ENCODE results near the gene LMCD1.

Gene LMCD1

DNA sequence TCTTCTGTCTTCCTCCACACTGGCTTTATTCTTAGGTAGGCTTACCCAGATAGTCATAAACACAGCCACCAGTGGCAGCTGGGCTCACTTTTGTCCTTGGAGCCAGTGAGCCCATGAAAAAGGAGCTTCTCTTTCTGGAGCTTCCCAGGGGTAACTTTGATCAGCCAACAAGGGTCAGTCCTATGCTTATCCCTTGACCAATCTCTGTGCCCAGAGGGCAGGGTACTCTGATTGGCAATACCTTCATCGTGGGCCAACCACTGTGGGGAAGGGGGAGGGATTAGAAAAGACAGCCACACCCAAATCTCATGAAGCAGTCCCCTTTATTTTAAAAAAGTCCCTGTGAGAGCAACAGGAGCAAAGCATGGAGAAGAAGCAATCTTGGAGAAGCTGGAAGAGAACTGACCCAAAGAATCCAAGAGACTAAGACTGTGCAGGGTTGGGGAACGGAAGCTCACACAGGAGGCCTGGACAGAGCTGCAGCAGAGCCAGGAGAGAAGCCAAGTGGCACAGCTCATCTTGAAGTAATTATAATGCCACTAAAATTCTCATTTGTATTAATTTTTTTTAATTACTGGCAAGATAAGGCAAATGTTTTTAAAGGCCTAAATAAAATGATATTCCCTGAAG lies 72.5 kb downstream of the LMCD1 start:
- Mint-ChIP-seq H3K4me3 (no peak overlapping the region), H3K27ac (peak overlapping the region in 2 of 3 experiments; percentile 28 to 74), H3K9me3 (no peaks in the 10 kb centered on the region), H3K4me1 (peaks cover 33% of the 10 kb centered on the region), H3K27me3 (ENCODE audit: low read depth) (no peaks in the 10 kb centered on the region), H3K36me3 (ENCODE audit: low read depth) (peaks cover 30% of the 10 kb centered on the region)
- TF ChIP-seq, protein P1, sequence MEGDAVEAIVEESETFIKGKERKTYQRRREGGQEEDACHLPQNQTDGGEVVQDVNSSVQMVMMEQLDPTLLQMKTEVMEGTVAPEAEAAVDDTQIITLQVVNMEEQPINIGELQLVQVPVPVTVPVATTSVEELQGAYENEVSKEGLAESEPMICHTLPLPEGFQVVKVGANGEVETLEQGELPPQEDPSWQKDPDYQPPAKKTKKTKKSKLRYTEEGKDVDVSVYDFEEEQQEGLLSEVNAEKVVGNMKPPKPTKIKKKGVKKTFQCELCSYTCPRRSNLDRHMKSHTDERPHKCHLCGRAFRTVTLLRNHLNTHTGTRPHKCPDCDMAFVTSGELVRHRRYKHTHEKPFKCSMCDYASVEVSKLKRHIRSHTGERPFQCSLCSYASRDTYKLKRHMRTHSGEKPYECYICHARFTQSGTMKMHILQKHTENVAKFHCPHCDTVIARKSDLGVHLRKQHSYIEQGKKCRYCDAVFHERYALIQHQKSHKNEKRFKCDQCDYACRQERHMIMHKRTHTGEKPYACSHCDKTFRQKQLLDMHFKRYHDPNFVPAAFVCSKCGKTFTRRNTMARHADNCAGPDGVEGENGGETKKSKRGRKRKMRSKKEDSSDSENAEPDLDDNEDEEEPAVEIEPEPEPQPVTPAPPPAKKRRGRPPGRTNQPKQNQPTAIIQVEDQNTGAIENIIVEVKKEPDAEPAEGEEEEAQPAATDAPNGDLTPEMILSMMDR (IDR thresholded peaks at IDR 0.05; ENCODE audit: unreplicated experiment in 3 of 3) = no peak

DNA sequence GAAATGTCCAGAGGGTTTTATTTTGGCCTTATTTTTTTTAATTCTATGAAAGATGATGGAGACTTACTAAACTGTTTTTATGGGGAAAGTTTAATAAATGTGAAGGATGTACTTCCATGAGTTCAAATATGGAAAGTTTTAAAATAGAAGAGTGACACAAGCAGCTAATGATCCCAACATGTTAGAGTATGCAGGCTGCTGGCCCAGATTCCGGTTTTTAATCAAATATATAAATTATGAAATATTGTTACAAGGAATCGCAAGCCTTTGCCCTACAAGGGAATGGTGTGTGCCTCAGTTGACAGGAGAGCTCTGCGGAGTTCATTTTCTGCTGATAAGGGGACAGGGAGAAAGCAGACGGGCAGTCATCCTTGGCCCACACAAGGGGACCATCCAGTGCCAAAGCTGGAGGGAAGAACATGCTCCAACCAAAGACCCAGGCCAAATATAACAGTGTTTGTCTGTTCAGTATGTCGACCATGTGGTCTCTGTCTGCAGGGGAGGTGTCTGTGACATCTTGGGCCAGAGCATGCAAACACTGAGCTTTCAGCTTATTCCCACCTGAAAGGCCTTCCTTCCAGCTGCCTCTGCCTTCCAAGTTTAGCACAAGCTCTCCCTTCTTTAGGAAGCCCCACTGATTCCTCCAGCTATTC lies 73.2 kb downstream of the LMCD1 start:
- H3K36me3 Mint-ChIP-seq (ENCODE audit: low read depth) = peaks cover 23% of the 10 kb centered on the region
- H3K4me3 Mint-ChIP-seq = no peak overlapping the region
- no peaks in the 10 kb centered on the region for H3K27me3 Mint-ChIP-seq (ENCODE audit: low read depth)
- TF ChIP-seq, protein P1 (IDR thresholded peaks at IDR 0.05; ENCODE audit: unreplicated experiment in 3 of 3) = no peak
- H3K9me3 Mint-ChIP-seq = no peaks in the 10 kb centered on the region
- peak overlapping the region in 2 of 3 experiments; percentile 28 to 84 for H3K27ac Mint-ChIP-seq
- peaks cover 38% of the 10 kb centered on the region for H3K4me1 Mint-ChIP-seq

DNA sequence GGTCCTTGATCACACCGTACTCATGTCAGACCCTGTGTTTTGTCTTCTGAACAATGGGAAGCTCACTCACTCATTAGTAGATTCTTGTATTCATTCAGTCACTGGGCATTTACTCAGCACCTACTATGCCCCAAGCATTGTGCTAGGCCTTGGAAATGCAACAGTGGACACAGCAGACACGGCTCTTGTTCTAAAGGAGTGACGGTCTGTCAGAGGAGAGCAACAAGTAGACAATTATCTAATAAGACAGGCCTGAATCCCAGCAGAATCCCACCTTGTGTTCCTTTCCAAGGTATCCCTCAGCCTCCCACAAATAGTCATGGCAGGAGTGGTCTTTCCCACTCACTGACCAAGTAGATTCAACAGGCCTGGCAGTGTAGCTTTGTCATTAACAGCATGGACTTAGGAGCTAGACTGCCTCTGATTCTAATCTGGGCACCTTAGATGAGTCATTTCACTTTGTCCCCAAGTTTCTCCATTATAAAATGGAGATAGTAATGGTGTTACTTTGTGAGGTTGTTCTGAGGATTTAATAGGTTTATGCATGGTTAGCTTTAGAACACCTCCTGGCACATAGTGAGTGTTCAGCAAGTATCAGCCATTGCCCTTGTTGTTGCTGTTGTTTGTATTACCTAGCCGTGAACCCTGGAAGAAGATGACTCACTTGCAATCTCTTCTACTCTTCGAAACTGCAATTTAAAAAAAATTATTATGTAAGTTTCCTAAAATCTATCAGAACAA lies 73.9 kb downstream of the LMCD1 start:
- Mint-ChIP-seq H3K36me3 (ENCODE audit: low read depth) (peaks cover 16% of the 10 kb centered on the region), H3K9me3 (no peaks in the 10 kb centered on the region), H3K4me1 (peaks cover 41% of the 10 kb centered on the region), H3K27ac (peak overlapping the region in 2 of 3 experiments; percentile 28 to 84), H3K27me3 (ENCODE audit: low read depth) (no peaks in the 10 kb centered on the region), H3K4me3 (no peak overlapping the region)
- TF ChIP-seq, protein P1 (IDR thresholded peaks at IDR 0.05; ENCODE audit: unreplicated experiment in 3 of 3) = no peak

DNA sequence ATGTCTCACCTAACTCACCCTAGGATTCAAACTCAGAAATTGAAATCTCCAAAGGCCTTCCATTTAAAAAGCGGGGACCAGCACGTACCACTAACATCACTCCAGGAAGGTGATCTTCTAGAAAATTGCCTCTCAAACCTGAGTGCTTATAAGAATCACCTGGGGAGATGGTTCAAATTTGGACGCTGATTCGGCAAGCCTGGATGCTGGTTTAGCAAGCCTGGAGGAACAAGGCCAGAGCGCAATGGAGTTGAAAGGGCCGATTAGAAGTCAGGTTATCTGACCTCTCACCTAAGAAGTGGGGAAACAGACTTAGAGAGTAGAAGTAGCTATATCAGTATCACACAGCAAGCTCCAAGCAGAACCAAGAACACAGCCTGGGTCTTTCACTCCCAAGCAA lies 74.8 kb downstream of the LMCD1 start:
- H3K9me3 Mint-ChIP-seq = no peaks in the 10 kb centered on the region
- H3K36me3 Mint-ChIP-seq (ENCODE audit: low read depth) = peaks cover 7% of the 10 kb centered on the region
- H3K4me1 Mint-ChIP-seq = peaks cover 41% of the 10 kb centered on the region
- peaks cover 4% of the 10 kb centered on the region for H3K27me3 Mint-ChIP-seq (ENCODE audit: low read depth)
- TF ChIP-seq, protein P1 (IDR thresholded peaks at IDR 0.05; ENCODE audit: unreplicated experiment in 3 of 3) = no peak
- no peak overlapping the region for H3K4me3 Mint-ChIP-seq
- peak overlapping the region in 2 of 3 experiments; percentile 28 to 48 for H3K27ac Mint-ChIP-seq

DNA sequence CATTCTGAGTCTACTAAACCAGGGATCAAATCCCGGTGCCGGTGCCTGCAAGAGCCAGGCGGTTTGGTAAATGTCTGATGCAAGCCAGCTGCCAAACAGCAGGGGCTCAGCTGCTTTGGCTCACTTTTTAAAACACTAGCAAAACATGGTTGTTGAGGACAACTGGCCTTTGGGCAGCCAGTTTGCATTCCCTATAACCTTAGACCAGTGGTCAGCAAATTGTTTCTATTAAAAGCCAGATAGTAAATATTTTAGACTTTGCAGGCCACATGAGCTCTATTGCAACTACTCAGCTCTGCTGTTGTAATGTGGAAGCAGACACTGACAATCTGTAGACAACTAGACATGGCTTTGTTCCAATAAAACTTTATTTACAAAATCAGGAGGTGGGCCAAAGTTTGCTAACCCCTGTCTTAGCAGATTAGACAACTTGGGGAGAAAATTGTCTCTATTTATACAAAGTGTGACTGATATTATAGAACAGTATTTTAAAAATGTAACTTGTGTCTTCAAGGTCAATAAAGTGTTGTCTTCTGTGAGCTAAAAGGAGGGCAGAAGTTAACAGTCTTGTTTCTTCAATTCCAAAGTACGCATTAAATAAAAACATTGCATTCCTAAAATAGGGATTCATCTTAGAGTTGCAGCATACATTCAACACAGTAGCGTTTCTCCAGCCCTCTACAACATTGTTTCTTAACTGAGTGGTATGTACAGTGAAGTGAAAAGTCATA lies 75.4 kb downstream of the LMCD1 start:
- Mint-ChIP-seq H3K27ac (peak overlapping the region in 2 of 3 experiments; percentile 34 to 54), H3K4me1 (peaks cover 46% of the 10 kb centered on the region), H3K4me3 (no peak overlapping the region), H3K9me3 (no peaks in the 10 kb centered on the region), H3K36me3 (ENCODE audit: low read depth) (peaks cover 5% of the 10 kb centered on the region), H3K27me3 (ENCODE audit: low read depth) (peaks cover 4% of the 10 kb centered on the region)
- TF ChIP-seq, protein P1 (IDR thresholded peaks at IDR 0.05; ENCODE audit: unreplicated experiment in 3 of 3) = no peak
